Measurements from ENCODE around the gene RPUSD1.

- TF ChIP-seq EP300 (IDR thresholded peaks at IDR 0.05; ENCODE audit: low read depth) (no peak), POLR2A (IDR thresholded peaks at IDR 0.05) (no peak)
- TF ChIP-seq, protein P1, sequence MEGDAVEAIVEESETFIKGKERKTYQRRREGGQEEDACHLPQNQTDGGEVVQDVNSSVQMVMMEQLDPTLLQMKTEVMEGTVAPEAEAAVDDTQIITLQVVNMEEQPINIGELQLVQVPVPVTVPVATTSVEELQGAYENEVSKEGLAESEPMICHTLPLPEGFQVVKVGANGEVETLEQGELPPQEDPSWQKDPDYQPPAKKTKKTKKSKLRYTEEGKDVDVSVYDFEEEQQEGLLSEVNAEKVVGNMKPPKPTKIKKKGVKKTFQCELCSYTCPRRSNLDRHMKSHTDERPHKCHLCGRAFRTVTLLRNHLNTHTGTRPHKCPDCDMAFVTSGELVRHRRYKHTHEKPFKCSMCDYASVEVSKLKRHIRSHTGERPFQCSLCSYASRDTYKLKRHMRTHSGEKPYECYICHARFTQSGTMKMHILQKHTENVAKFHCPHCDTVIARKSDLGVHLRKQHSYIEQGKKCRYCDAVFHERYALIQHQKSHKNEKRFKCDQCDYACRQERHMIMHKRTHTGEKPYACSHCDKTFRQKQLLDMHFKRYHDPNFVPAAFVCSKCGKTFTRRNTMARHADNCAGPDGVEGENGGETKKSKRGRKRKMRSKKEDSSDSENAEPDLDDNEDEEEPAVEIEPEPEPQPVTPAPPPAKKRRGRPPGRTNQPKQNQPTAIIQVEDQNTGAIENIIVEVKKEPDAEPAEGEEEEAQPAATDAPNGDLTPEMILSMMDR (IDR thresholded peaks at IDR 0.05) = no peak
Measured at GRCh38 chr16:824601-825000, 36.4 kb upstream of the RPUSD1 start.

Data from transverse colon (tissue), 3 donors.